DMS53 (cell line): ENCODE measurements around the gene FBXL17.

Source experiments
- DNase-seq: peaks from one replicate; lab custom pipeline; 2025; lab: John Stamatoyannopoulos, UW

Gene FBXL17

DNA sequence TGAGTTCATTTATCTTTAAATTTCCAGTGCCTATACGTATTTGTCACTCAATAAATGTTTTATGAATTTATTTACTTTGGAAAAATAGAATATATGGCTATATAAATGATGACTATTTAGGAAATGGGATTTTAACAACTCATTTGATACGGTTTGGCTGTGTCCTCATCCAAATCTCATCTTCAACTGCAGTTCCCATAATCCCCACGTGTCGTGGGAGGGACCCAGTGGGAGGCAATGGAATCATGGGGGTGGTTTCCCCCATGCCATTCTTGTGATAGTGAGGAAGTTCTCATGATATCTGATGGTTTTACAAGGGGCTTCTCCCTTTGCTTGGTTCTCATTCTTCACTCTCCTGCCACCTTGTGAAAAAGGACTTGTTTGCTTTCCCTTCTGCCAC, 523.6 kb downstream of the FBXL17 start:
- DNase-seq, result no peak

DNA sequence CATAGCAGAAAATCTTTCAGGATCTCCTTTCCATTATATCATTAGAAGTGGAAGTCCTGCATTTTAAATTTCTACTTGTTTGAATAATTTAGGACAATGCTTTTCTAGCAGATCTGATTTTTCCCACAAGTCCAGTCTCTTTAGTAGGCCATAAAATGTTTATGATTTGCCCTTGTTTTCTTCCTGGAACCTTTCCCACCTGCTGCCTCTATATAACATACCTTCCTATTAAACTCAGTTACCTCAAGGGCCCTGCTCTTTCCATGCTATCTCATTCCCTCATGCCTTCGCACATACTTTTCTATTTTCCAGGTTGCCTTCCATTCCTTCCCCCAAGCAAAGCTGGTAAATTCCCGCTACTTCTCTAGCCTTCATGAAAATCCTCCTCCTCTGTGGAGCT, 524.1 kb downstream of the FBXL17 start:
- no peak for DNase-seq

- DNase-seq, result no peak
These were observed 526.7 kb downstream of the FBXL17 start for GRCh38 chr5:107855171-107855570.

GRCh38 chr5:107853696-107854095, 528.2 kb downstream of the FBXL17 start:
- DNase-seq, result no peak

GRCh38 chr5:107853031-107853430, 528.9 kb downstream of the FBXL17 start:
- DNase-seq, result no peak

DNA sequence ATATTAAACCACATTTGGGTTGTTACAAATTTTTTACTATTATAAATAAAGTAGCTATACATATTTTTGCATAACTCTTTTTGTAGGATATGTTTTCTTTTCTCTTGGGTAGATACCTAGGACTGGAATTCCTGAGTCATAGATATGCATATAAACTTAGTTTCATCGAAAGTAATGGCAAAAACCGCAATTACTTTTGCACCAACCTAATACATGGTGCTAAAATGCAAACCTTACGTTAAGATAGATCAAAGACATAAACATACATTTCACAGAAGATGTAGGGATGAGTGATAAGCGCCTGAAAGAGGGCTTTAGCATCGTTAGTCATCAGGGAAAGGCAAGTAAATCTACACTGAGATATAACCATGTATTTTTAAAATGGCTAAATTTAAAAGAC, 532.8 kb downstream of the FBXL17 start:
- DNase-seq, result no peak

DNA sequence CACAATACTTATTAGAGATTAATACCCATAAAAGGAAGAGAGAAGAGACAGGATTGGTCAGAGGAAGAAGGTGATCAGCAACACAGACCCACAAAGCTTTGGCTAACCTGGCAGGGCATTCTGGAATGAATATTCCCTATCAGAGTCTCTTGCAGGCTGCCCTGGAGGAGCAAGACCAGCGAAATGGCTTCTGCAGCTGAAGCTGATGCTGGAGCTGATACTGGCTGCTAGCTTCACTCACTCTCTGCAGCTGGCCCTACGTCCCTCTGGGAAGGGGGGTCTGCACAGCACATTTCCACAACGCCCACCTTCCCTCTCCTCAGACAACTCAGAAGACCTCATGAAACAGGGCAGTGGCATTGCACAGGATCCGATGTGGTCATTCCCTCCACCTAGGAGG, 541.3 kb downstream of the FBXL17 start:
- no peak for DNase-seq

- DNase-seq, result no peak
These were observed 541.7 kb downstream of the FBXL17 start for GRCh38 chr5:107840161-107840560.

- DNase-seq, result no peak
These were observed 546.8 kb downstream of the FBXL17 start for GRCh38 chr5:107835096-107835495.

- DNase-seq, result no peak
These were observed 549.2 kb downstream of the FBXL17 start for GRCh38 chr5:107832746-107833145.

- peak; percentile 45 for DNase-seq
These were observed 550.1 kb downstream of the FBXL17 start for GRCh38 chr5:107831612-107832395.

GRCh38 chr5:107830750-107831149, 551.1 kb downstream of the FBXL17 start:
- peak; percentile 6 for DNase-seq

GRCh38 chr5:107826311-107827000, 555.4 kb downstream of the FBXL17 start:
- no peak for DNase-seq

DNA sequence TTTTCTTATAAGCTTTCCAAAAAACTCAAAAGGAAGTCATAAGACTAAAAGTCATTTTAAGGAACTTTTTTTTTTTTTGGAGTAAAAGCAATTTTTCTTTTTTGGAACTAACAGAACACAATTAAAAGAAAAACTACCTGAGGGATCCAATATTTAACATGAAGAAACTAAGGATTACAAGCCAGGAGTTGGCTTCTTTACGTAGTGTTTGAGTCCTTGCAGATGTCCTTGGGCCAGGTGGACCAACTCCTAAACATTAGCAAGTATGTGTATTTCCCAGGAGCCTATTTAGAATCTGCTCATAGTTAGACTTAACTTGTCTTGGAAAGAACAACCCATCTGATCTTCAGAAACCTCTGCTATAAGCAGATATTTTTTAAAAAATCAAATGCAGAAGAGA, 557.1 kb downstream of the FBXL17 start:
- no peak for DNase-seq

DNA sequence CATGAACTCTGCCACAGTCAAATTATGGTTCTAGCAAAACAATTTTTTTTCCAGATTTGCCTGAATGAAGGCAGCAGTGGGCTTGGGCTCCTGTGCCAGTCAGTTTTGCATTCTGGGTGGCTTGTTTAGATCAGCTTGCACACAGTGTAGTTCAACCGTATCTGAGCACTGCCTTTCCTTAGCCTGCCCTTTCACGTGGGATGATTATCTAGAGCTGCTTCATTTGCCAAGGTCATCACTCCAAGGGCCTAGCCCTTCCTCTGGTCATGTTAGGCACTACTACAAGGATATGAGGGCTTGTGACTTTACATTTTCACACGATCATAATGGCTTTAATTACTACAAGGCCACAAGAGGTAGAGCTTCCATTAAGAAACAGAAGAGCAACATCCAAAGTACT, 560.6 kb downstream of the FBXL17 start:
- no peak for DNase-seq

- DNase-seq, result no peak
These were observed 561.5 kb downstream of the FBXL17 start for GRCh38 chr5:107820429-107820828.

- no peak for DNase-seq
These were observed 563.9 kb downstream of the FBXL17 start for GRCh38 chr5:107817951-107818350.

GRCh38 chr5:107817436-107817835, 564.5 kb downstream of the FBXL17 start:
- DNase-seq, result no peak

DNA sequence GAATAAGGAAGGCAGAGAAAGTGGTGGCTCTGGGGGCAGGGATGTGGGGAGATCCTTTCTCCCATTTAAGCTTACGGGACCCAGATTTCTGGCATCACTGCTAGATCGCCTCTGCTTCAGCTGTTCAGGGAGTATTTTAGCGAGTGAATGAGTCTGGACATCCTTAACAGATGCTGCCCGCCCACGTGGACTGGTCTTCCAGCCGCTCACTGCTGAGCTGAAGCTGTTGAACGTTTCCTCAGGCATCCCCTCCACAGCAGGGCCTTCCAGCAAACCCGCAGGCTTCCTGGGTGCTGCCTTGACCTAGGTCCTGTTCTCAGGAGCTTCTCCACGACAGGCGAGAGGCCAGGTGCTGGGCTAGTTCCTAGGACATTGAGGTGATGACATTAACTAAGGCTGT, 566.8 kb downstream of the FBXL17 start:
- no peak for DNase-seq

DNA sequence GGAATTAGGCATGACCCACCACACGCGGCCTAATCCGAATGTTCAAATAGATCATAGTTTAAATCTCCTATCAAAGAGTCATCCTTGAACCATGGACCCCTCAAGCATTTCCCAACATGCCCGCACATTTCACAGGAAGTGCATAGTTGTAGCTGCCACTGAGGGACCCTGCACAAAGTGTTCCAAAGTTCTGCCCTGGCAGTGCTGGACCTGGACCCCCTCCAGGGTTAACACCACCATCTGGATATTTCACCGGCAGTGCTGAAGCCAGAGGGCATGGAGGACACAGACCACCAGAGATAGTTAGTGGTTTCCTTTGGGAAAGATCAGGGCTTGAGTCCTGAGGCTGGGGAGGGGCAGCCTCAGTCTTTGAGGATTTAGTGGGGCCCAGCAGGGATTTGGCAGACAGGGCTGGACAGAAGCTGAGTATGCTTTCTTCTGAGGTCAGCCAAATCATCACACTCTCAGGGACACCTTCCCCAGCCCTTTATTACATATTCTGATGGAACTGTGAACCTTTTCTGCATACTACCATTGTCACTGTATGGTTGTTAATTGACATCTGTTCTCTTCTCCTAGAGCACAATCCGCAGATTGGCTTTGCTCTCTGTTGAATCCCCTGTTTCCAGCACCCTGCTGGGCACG, 567.6 kb downstream of the FBXL17 start:
- DNase-seq, result no peak

GRCh38 chr5:107813559-107813958, 568.3 kb downstream of the FBXL17 start:
- DNase-seq, result no peak

DNA sequence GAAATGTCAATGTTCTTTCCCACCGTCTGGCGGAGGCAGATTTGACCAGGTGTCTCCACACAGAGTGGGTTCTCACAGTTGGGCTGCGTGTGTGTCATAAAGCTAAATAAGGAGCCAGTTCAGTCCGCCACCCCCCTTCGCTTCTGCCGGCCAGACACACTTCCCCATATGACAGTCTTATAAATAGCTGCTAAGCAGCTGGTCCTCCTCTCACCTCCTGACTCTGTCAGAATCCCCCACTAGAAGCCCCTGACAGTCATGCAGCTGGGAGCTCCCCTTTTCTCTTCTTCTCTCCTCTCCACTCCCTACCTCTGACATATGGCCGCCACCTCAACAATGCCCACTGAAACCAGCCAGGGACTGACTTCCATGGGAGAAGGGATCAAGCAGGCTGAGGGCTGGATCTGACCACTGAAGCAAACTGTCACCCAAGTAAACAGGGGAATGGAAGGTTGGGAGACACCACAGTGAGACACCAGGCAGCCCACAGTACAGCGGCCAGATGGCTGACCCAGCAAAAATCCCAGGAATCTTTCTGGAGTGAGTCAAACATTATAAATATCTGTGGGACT, 569.2 kb downstream of the FBXL17 start:
- DNase-seq, result no peak
